Measurements from ENCODE around the gene PLCH1.

The PLCH1 gene

DNA sequence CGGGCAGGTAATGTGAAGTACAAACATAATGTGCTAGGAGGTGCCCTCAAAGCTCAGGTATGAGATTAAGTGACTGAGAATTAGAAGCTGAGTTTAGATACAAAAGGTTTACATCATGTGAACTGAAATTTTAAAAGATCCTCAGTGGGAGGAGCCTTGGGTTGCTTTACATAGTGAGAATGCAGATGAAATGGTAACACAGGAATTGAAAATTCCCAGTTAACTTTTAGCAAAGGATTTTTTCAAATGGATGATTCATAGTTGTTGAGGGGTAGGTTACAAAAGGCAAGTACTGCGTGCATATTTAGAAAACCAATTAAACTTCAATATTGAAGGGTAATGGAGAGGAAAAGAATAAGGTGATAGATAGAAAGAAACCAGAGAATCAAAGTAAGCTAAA, 157.3 kb downstream of the PLCH1 start:
- Mint-ChIP-seq H3K4me3 (no peak overlapping the region), H3K4me1 (no peaks in the 10 kb centered on the region), H3K27me3 (peaks cover 9% of the 10 kb centered on the region), H3K36me3 (no peaks in the 10 kb centered on the region), H3K9me3 (no peaks in the 10 kb centered on the region), H3K27ac (no peak overlapping the region)

DNA sequence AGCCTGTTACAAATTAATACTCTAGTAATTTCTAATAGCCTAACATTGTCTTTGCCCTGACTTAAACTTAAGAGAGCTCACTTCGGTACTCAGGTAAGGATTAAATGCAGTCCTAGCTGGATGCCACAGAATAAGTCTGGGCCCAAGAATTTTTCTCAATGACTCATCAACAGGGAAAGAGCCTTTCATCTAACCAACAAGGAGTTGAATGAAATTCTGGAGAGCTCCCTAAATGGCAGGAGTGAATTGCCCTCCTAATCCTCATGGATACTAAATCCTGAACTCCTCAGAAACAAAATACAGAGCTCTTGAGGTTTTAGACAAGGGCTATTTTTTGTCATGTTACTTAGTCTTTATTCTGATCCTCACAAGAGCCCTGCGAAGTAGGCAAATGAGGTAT, 159.5 kb downstream of the PLCH1 start:
- Mint-ChIP-seq H3K27ac (no peak overlapping the region), H3K4me1 (peaks cover 4% of the 10 kb centered on the region), H3K36me3 (no peaks in the 10 kb centered on the region), H3K27me3 (peaks cover 13% of the 10 kb centered on the region), H3K4me3 (no peak overlapping the region), H3K9me3 (no peaks in the 10 kb centered on the region)

DNA sequence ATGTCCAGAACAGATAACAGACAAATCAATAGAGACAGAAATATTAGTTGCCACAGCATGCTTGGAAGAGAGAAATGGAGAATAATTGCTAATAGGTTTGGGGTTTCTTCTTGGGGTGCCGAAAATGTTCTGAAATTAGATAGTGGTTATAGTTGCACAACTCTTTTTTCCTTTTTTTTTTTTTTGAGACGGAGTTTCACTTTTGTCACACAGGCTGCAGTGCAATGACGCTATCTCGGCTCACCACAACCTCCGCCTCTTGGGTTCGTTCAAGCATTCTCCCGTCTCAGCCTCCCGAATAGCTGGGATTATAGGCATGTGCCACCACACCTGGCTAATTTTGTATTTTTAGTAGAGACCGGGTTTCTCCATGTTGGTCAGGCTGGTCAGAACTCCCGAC, 163.3 kb downstream of the PLCH1 start:
- peaks cover 13% of the 10 kb centered on the region for H3K27me3 Mint-ChIP-seq
- H3K36me3 Mint-ChIP-seq: no peaks in the 10 kb centered on the region
- H3K9me3 Mint-ChIP-seq: no peaks in the 10 kb centered on the region
- H3K4me3 Mint-ChIP-seq: no peak overlapping the region
- no peak overlapping the region for H3K27ac Mint-ChIP-seq
- H3K4me1 Mint-ChIP-seq: peaks cover 4% of the 10 kb centered on the region

DNA sequence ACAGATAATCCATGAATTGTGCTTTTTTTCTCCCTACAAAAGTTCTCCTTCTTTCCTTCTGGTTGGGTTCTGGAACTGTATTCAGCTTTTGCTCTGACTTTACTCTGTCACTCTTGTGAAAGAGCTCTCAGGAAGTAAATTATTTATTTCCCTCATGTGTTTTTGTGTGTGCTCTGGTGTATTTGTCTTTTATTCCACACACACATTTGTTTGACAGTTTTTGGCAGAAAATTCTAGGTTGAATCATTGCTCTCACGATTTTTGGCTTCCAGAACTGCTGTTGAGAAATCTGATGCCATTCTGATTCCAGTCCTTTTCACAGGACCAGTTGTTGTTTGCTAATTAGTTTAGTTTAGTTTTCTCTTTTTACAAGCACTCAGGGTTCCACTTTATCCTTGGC, 172.8 kb downstream of the PLCH1 start:
- H3K4me3 Mint-ChIP-seq: no peak overlapping the region

DNA sequence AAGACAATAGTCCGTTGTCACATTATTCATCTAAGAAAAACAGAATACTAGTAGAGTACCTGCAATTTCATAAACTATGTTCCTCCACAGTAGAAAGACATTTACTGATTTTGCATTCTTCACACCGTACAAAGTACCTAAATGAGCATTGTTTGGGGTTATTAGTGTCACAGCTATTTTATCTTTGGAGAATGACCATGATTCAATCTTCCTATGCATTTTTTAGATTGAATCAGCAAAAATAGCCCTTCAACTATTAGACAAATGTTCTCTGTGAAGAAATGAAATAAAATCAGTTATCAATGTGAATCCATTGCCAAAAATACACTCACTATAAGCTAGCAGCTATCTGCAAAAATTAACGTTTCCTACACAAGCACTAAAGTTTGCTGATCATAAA, 176.6 kb downstream of the PLCH1 start:
- H3K27ac Mint-ChIP-seq: no peak overlapping the region
- H3K4me3 Mint-ChIP-seq: no peak overlapping the region
- H3K36me3 Mint-ChIP-seq: no peaks in the 10 kb centered on the region
- no peaks in the 10 kb centered on the region for H3K4me1 Mint-ChIP-seq
- no peaks in the 10 kb centered on the region for H3K9me3 Mint-ChIP-seq
- H3K27me3 Mint-ChIP-seq: peaks cover 3% of the 10 kb centered on the region

More for the DNA sequence above, 172.8 kb downstream of the PLCH1 start:
- Mint-ChIP-seq H3K4me1 (no peaks in the 10 kb centered on the region), H3K36me3 (no peaks in the 10 kb centered on the region), H3K27me3 (peaks cover 6% of the 10 kb centered on the region), H3K27ac (no peak overlapping the region), H3K9me3 (no peaks in the 10 kb centered on the region)

DNA sequence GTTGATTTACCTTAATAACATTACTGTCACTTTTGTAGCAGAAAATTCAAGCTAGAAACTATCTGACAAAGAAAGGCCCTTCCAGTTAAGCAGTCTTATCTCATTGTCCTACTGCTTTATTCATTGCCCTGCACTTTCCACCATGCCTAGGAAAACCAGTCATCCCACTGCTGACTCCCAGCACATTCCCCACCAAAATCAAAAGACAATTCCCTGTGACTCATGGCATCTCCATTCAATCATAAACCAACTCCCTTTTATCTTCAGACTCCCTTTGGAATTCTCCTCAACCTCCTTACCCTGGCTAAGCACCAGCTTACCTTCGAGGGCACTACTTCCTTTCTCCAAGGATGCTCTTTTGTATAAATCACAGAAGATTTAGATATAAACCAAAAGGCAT, 184.3 kb downstream of the PLCH1 start:
- peaks cover 2% of the 10 kb centered on the region for H3K4me1 Mint-ChIP-seq
- no peaks in the 10 kb centered on the region for H3K9me3 Mint-ChIP-seq
- no peaks in the 10 kb centered on the region for H3K27me3 Mint-ChIP-seq
- H3K27ac Mint-ChIP-seq: no peak overlapping the region
- H3K4me3 Mint-ChIP-seq: no peak overlapping the region
- H3K36me3 Mint-ChIP-seq: no peaks in the 10 kb centered on the region

DNA sequence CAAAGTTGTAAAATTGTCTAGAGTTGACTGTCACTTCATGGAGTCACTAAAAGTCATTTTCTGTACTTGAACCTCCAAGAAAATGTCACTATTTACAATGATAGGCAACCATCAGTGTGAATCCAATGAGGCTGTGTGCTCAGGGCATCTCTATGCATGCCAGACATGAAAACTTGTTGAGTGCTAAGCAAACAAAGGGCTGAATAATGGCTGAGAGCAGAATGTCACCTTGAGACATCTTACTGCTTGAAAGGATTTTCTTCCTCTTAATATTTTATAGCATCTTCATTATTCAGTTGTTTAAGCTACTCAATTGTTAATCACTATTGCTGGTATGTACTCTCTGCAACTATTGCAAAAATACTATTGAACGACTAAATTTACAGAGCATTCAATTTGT, 184.7 kb downstream of the PLCH1 start:
- Mint-ChIP-seq H3K4me1 (peaks cover 4% of the 10 kb centered on the region), H3K9me3 (no peaks in the 10 kb centered on the region), H3K27ac (no peak overlapping the region), H3K36me3 (no peaks in the 10 kb centered on the region), H3K4me3 (no peak overlapping the region), H3K27me3 (no peaks in the 10 kb centered on the region)

DNA sequence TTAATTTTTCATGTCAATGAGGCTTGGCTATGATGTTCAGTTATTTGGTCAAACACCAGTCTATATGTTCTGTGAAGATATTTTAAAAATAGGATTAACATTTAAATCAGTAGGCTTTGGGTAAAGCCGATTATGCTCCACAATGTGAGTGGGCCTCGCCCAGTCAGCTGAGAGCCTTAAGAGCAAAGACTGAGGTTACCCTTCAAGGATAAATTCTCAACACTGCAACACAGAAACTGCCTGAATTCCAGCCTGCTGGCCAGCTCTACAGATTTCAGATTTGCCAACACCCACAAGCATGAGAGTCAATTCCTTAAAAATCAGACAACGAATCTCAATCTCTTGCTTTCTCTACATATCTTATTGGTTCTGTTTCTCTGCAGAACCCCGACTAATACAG, 188.3 kb downstream of the PLCH1 start:
- Mint-ChIP-seq H3K9me3 (no peaks in the 10 kb centered on the region), H3K27ac (no peak overlapping the region), H3K4me3 (no peak overlapping the region), H3K27me3 (no peaks in the 10 kb centered on the region), H3K36me3 (no peaks in the 10 kb centered on the region), H3K4me1 (peaks cover 9% of the 10 kb centered on the region)

DNA sequence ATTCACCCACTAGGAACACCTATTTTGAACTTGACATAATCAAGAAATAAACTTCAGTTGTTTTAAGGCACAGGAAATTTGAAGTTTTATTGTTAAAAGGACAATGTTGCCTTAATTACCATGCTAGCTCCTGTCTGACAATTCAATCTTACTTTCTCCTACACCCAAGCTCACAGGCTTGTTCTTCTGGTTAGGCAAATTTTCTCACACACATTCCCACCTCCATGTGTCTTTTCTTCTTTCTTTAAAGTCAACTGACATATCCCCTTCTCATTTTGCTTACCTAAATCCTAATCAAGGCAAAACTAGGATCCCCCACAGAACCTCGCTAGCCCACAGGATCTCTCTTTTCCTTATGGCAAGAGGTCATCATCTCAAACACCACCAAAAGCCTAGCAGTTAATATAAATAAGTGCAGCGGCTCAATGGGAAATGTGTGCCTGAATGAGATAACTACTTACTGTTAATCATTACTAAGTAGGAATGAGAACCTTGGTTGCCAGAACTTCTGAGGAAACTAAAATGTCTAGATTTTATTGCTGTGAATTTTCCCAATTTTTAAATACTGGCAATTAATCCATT, 189.3 kb downstream of the PLCH1 start:
- Mint-ChIP-seq H3K27ac (no peak overlapping the region), H3K4me1 (peaks cover 9% of the 10 kb centered on the region), H3K4me3 (no peak overlapping the region), H3K9me3 (no peaks in the 10 kb centered on the region), H3K27me3 (no peaks in the 10 kb centered on the region), H3K36me3 (no peaks in the 10 kb centered on the region)

DNA sequence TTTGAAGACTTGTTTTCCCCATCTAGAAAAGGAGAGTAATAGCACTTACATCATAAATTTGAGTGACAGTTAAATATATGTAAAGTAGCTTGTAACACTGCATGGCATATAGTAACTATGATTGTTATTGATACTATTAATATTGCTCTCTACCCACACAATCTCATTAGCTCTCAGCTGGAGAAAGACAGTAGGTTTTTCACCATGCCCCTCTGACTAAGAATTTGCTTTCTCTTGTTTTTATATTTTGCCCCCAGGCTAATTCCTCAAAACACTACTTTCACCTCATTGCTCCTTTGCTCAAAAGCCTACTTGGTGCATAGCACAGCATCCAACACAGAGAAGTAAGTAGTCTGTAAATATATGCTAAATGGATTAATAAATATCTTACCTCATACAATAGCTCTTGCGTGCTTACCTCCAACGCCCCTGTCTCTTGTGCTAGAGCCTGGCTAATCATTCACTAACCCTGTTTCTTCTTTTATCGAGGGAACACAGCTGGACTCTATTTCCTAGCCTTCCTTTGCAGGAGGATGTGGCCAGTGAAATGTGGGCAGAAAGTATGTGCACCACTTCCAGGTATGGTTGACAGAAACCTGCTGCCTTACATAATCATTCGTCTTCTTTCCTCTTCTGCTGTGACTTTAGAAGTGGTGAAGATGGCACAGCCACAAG, 190.0 kb downstream of the PLCH1 start:
- Mint-ChIP-seq H3K4me3 (no peak overlapping the region), H3K9me3 (no peaks in the 10 kb centered on the region), H3K36me3 (no peaks in the 10 kb centered on the region), H3K27me3 (no peaks in the 10 kb centered on the region), H3K27ac (no peak overlapping the region), H3K4me1 (peaks cover 9% of the 10 kb centered on the region)

DNA sequence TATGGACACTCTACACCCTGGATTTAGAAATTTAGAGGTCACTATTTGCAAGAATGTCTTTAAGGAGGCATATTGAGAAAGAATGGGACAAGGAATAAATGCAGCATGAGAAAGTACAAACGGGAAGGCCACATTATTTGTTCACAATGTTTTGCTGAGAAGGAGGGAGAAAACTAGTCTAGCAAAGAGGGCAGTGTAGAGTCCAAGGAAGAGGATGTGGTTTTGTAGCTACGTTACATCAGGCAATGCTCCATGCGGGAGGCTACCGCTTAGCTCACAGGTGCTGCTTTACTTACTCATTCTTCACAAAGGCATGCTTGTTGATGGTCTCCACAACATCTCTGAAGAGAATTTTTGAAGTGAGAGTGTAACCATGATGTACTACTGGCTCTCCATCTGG, 191.1 kb downstream of the PLCH1 start:
- Mint-ChIP-seq H3K4me3 (no peak overlapping the region), H3K9me3 (no peaks in the 10 kb centered on the region), H3K36me3 (no peaks in the 10 kb centered on the region), H3K27me3 (no peaks in the 10 kb centered on the region), H3K27ac (no peak overlapping the region), H3K4me1 (peaks cover 9% of the 10 kb centered on the region)

DNA sequence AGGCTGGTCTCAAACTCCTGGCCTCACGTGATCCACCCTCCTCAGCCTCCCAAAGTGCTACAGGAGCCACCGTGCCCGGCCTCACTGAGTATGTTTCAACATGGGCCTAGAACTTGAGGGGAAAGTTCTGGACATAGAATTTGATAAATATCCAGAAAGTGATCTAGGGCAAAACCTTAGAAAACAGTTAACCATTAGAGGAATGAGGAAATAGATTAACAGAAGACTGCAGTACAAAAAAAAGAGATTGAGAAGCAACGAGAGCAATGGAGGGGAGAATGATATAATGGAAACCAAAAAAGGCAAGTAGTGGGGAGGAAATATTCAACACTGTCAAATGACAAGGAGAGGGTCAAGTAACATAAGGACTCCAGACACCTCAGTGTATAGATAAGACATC, 191.5 kb downstream of the PLCH1 start:
- Mint-ChIP-seq H3K36me3 (no peaks in the 10 kb centered on the region), H3K9me3 (no peaks in the 10 kb centered on the region), H3K4me3 (no peak overlapping the region), H3K27me3 (no peaks in the 10 kb centered on the region), H3K4me1 (peaks cover 9% of the 10 kb centered on the region), H3K27ac (no peak overlapping the region)

DNA sequence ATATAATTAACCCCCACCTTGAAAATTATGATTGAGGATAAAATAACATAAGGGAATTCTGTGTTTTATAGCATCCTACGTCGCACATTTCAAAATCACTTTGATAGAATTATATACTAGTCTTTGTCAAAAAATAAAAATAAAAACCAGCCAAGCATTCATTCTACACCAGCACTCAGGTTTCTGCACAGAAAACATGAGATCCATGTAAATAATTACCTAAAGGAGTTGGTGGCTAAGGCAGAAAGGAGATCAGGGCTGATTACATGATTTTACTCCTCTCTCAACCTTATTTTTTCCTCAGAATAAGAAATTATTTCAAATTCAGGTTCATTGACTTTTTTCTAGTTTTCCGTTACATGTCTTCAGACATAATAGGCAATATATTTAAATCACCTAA, 194.5 kb downstream of the PLCH1 start:
- Mint-ChIP-seq H3K4me3 (no peak overlapping the region), H3K27me3 (no peaks in the 10 kb centered on the region), H3K9me3 (no peaks in the 10 kb centered on the region), H3K27ac (no peak overlapping the region), H3K4me1 (peaks cover 5% of the 10 kb centered on the region), H3K36me3 (no peaks in the 10 kb centered on the region)

DNA sequence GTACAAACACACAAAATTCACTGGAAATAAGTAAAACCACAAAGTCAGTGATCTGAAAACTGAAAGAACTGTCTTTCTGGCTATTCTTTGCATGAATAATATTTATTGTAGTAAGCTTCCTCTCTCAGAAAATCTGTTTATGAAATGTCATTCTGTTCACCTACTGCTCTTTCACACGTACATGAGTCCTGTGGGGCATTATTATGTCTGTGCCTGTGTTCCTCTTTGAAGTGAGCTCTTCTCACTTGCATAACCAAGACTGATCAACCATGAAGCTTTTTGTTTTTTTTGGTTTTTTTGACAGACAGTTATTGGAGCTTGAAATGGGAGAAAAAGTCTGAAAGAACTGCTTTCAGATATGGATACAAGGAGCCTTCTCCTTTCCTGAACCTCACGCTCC, 195.8 kb downstream of the PLCH1 start:
- no peaks in the 10 kb centered on the region for H3K4me1 Mint-ChIP-seq
- no peaks in the 10 kb centered on the region for H3K36me3 Mint-ChIP-seq
- no peaks in the 10 kb centered on the region for H3K9me3 Mint-ChIP-seq
- no peak overlapping the region for H3K27ac Mint-ChIP-seq
- no peak overlapping the region for H3K4me3 Mint-ChIP-seq
- no peaks in the 10 kb centered on the region for H3K27me3 Mint-ChIP-seq

DNA sequence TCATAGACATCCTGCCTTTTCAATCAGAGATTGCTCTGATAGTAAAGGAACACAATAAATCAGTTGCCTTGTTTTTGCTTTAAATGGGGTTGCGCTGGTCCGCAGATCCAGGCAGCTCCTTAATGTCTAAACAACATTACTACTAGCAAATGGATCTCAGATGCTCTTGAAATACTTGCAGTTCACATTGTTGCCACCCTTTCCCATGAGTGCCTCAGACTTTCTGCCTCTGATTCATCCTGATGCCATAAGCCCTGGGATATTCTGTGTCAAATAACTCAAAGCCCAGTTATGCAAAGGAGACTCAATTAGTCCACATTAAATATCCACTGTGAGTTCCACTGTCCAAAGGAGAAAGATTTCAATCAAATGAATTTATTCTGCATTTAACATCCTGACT, 196.7 kb downstream of the PLCH1 start:
- Mint-ChIP-seq H3K27me3 (no peaks in the 10 kb centered on the region), H3K4me1 (no peaks in the 10 kb centered on the region), H3K27ac (no peak overlapping the region), H3K9me3 (no peaks in the 10 kb centered on the region), H3K36me3 (no peaks in the 10 kb centered on the region), H3K4me3 (no peak overlapping the region)

DNA sequence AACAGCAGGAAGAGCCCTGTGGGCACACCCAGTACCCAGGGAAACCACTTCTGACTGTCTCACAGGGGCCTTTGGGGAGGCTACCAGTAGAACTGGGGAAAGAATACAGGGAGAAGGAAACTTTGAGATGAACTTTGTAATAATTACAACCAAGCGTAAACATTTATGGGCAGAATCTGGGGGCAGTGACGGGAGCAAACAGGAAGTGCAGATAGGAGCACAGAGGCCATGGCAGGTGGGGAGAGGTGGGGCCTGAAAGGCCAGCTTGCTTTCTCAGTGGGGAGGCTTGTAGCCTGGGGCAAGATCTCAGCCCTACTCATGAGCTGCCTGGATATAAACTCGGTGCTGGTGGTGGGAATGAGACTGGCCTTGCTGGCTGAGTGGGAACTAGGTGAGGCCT, 209.8 kb downstream of the PLCH1 start:
- Mint-ChIP-seq H3K36me3 (peaks cover 4% of the 10 kb centered on the region), H3K27me3 (peaks cover 7% of the 10 kb centered on the region), H3K4me1 (no peaks in the 10 kb centered on the region), H3K9me3 (peaks cover 25% of the 10 kb centered on the region), H3K27ac (no peak overlapping the region), H3K4me3 (no peak overlapping the region)

DNA sequence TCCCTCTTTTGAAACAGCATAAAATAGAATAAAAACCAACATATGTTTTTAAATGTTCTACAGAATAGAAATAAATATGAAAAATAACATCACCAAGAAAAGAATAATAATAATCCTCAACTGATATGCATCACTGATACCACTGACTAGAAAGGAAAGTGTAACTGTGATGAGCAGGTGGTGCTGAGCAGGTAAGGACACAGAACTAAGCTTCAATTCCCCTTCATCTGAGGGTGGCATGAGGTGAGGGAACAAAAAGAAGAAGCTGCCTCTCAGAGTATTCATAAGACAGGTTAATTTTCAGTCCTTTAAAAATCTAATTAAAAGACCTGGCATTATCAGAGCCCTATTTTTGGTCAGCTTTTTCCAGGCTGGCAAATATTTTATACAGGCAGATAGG, 216.3 kb downstream of the PLCH1 start:
- Mint-ChIP-seq H3K4me1 (no peaks in the 10 kb centered on the region), H3K27me3 (peaks cover 4% of the 10 kb centered on the region), H3K27ac (no peak overlapping the region), H3K9me3 (peaks cover 14% of the 10 kb centered on the region), H3K4me3 (no peak overlapping the region), H3K36me3 (peaks cover 4% of the 10 kb centered on the region)

Measured in activated naive CD4-positive, alpha-beta T cell treated with anti-CD3 and anti-CD28 coated beads, Interleukin-2, amount 50 U/mL, for 24 hours (primary cell).